Heart right ventricle (tissue), 16 donors: ENCODE results near the gene AKAP13. TPM values are rescaled to one million over a fixed set of nuclear protein-coding genes. Genes with fewer than 3 reads are reported as not detected.

Experiments
- ATAC-seq, 8 donors: fragments of 200-7000 bp; cut with Tn5 transposase; one replicate each; pipeline ENCODE4 v1.9.1; 2020; ENCODE audit warnings: mild to moderate bottlenecking in 8 of 8, moderate library complexity in 8 of 8, moderate number of reproducible peaks in 1 of 8
- DNase-seq, 2 donors: peaks; one replicate each; pipeline ENCODE4 v3.0.0-alpha.2; 2020
- H3K27ac ChIP-seq, 10 donors: fragments of 200-600 bp; sonication (generic) in 2 of 10; one replicate each; pipeline versions ENCODE4 v1.5.0 to v1.8.0; 2020 to 2022; ENCODE audit warnings: mild to moderate bottlenecking in 3 of 10
- H3K27me3 ChIP-seq, 7 donors: fragments of 200-600 bp; one replicate each; pipeline ENCODE4 v1.8.0; 2021 to 2022; ENCODE audit warnings: mild to moderate bottlenecking in 2 of 7
- H3K36me3 ChIP-seq, 9 donors: fragments of 200-600 bp; sonication (generic) in 1 of 9; one replicate each; pipeline versions ENCODE4 v1.5.0 to v1.8.0; 2020 to 2022; ENCODE audit warnings: mild to moderate bottlenecking in 2 of 9
- H3K4me1 ChIP-seq, 9 donors: fragments of 200-600 bp; sonication (generic) in 1 of 9; one replicate each; pipeline versions ENCODE4 v1.5.0 to v1.8.0; 2020 to 2022; ENCODE audit warnings: mild to moderate bottlenecking in 4 of 9
- H3K4me3 ChIP-seq, 10 donors: fragments of 200-600 bp; sonication (generic) in 2 of 10; one replicate each; pipeline versions ENCODE4 v1.5.0 to v1.8.0; 2020 to 2022; ENCODE audit warnings: mild to moderate bottlenecking in 7 of 10, moderate library complexity in 2 of 10
- H3K9me3 ChIP-seq, 11 donors: fragments of 200-600 bp in 10 of 11; sonication (generic) in 2 of 11; one replicate each; pipeline versions ENCODE4 v1.5.0 to v1.8.0; 2013 to 2022; ENCODE audit warnings: mild to moderate bottlenecking in 2 of 11, control low read depth in 1 of 11, moderate library complexity in 1 of 11
- CTCF ChIP-seq, 9 donors: fragments of 200-600 bp; sonication (generic) in 2 of 9; IDR thresholded peaks; one replicate each; pipeline versions ENCODE4 v1.5.0 to v1.8.0; 2021 to 2022; ENCODE audit warnings: antibody characterized with exemption in 9 of 9, mild to moderate bottlenecking in 5 of 9, moderate library complexity in 1 of 9
- WGBS, 2 donors: extraction: QIAGEN DNeasy Blood & Tissue Kit; methylation state at CpG; one replicate each; pipeline ENCODE4 v1.1.7; 2013; ENCODE audit warnings: inconsistent platforms in 1 of 2; 5-methylcytosine and 5-hydroxymethylcytosine counted together
- intact Hi-C, 10 donors: fragments of 100-400 bp; cut with DNase I; formaldehyde crosslinking; loops; one replicate each; pipeline versions ENCODE4 v1.11.1 to v1.14.2; 2022
- polyA plus RNA-seq, 2 donors: library from polyadenylated mRNA; stranded (reverse); fragments of 200-250 nt; gene quantifications; one replicate each; pipeline ENCODE4 v1.2.3, GENCODE V29; 2013
- total RNA-seq, 10 donors: library from RNA; stranded (reverse); fragmentation: NEBNext Ultra II Directional in 3 of 10; extraction: Animal tissue kit (Norgen Biotek cat#: 25700) in 3 of 10; gene quantifications; one replicate each; pipeline versions ENCODE4 v1.2.1 to v1.2.4, GENCODE V29; 2021 to 2023
- donor health status: Arrhythmogenic right ventricular cardiomyopathy.
- donor health status: ischemic (EF 13 %, LVEDD 7.1; RV severe dilation, severe dysfunction).
- donor health status: healthy with polysubstance abuse.
- donor health status: DM: no; HTN: yes; CAD: no.
- donor health status: DM: no; HTN: no; CAD: no.
- donor health status: ischemic (EF 25% LVEDD 6.9; RV normal size, moderate dysfunction).
- donor health status: ischemic (EF 25% LVEDD 5.7; RV mildly dilated, moderate dysfunction).
- donor health status: healthy.
- donor health status: DM: yes; HTN: yes; CAD: no.
- donor health status: Ischemic cardiomyopathy.
- donor health status: ischemic (EF 35%, LVEDD 5.7; RV mildly dilated, moderate dysfunction).
- donor health status: nonischemic (EF 11% LVEDD 7.7; RV severe dilation, severe dysfunction).
- donor health status: DM: yes; HTN: yes; CAD: no.
- donor health status: PGD.
- donor health status: ischemic (EF 29% LVEDD 5.4; RV normal size, mild dysfunction).
- donor health status: nonischemic (EF 23%, LVEDD 6.1; RV moderate dilation, normal function).

The AKAP13 gene
- total and polyA plus RNA-seq, 12 donors, result 89.3 to 645 (median 480) TPM

GRCh38 chr15:85494048-85494777 is 113.8 kb downstream of the AKAP13 start:
- H3K4me1 ChIP-seq, result peaks cover 10 to 91% (median 86%) of the 10 kb centered on the region in 9 donors
- ATAC-seq, result peak in 7 of 8 donors; percentile 68 to 92 (median 78)
- DNase-seq, result no peak
- H3K27ac ChIP-seq, result peak overlapping the region in 9 of 10 donors; percentile 13 to 66 (median 55)
- H3K9me3 ChIP-seq, result no peaks in the 10 kb centered on the region
- intact Hi-C loops, result loop anchor here in 5 of 10 donors (5.0 to 10.0 kb wide), 5 partner anchors 88 to 341 kb away; no protein-coding TSS in a partner anchor
- no peak for TF ChIP-seq CTCF (IDR thresholded peaks at IDR 0.05)
- H3K27me3 ChIP-seq, result no peaks in the 10 kb centered on the region
- no peaks in the 10 kb centered on the region for H3K36me3 ChIP-seq
- H3K4me3 ChIP-seq, result no peak overlapping the region
- WGBS, 2 donors, result 54 to 61% methylated on average over 5 of the region's 5 CpGs

DNA sequence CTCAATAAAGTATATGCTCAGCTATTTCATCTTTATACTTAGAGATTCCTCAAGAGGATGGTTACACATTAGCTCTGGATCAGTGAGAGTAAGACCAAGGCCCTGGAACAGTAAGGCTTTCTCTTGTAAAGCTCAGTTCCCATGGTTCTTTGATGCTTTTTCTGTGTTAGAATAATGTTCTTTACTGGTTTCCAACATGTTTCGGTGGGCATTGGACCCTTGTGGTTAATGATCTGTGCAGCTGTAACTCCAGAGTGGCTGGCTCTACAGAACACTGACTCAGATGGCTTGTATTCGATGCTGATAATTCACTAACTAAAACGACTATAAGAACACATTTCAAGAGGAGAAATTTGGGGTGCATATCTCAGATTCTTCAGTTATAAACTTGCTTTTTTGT is 114.7 kb downstream of the AKAP13 start:
- intact Hi-C loops, result loop anchor here in 5 of 10 donors (5.0 to 10.0 kb wide), 5 partner anchors 87 to 340 kb away; no protein-coding TSS in a partner anchor
- DNase-seq (no peak), ATAC-seq (no peak)
- no peaks in the 10 kb centered on the region for H3K27me3 ChIP-seq
- no peak for TF ChIP-seq CTCF (IDR thresholded peaks at IDR 0.05)
- peak overlapping the region in 6 of 10 donors; percentile 27 to 66 (median 59) for H3K27ac ChIP-seq
- 61 to 65% methylated on average over 3 of the region's 3 CpGs for WGBS, 2 donors
- H3K4me1 ChIP-seq, result peaks cover 18 to 91% (median 86%) of the 10 kb centered on the region in 9 donors
- H3K4me3 ChIP-seq, result no peak overlapping the region
- no peaks in the 10 kb centered on the region for H3K9me3 ChIP-seq
- H3K36me3 ChIP-seq, result no peaks in the 10 kb centered on the region

DNA sequence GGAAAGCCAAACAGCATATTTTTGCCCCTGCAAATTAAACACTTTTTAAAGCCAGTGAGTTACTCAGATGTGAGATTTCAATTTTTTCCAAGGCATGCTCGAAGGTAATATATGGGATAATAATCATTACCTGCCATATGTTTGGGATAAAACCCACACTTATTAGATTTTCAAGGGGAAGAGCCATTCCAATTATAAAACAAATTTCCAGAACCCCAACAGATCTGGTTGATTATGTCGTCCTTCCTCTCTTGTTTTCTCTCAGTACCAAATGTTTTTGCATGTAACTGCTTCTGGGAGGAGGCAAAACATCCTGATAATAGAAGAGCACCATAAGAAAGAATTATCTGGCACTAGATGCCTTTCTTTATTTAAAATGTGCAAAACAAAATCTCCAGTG is 115.1 kb downstream of the AKAP13 start:
- Histone ChIP-seq H3K27me3 (no peaks in the 10 kb centered on the region), H3K4me1 (peaks cover 18 to 91% (median 86%) of the 10 kb centered on the region in 9 donors), H3K36me3 (no peaks in the 10 kb centered on the region), H3K27ac (peak overlapping the region in 6 of 10 donors; percentile 0 to 66 (median 57)), H3K9me3 (no peaks in the 10 kb centered on the region), H3K4me3 (no peak overlapping the region)
- no peak for TF ChIP-seq CTCF (IDR thresholded peaks at IDR 0.05)
- no peak for DNase-seq
- intact Hi-C loops, result loop anchor here in 5 of 10 donors (5.0 to 10.0 kb wide), 5 partner anchors 87 to 339 kb away; no protein-coding TSS in a partner anchor
- ATAC-seq, result no peak
- WGBS, 2 donors, result 64 to 69% methylated on average over 2 of the region's 2 CpGs

GRCh38 chr15:85496151-85496550 is 115.7 kb downstream of the AKAP13 start:
- Histone ChIP-seq H3K36me3 (no peaks in the 10 kb centered on the region), H3K9me3 (no peaks in the 10 kb centered on the region), H3K27me3 (no peaks in the 10 kb centered on the region), H3K27ac (peak overlapping the region in 6 of 10 donors; percentile 0 to 59 (median 24)), H3K4me1 (peaks cover 18 to 92% (median 87%) of the 10 kb centered on the region in 9 donors), H3K4me3 (no peak overlapping the region)
- ATAC-seq (no peak), DNase-seq (no peak)
- TF ChIP-seq CTCF (IDR thresholded peaks at IDR 0.05), result no peak
- intact Hi-C loops, result loop anchor here in 5 of 10 donors (5.0 to 10.0 kb wide), 5 partner anchors 86 to 339 kb away; no protein-coding TSS in a partner anchor
- WGBS, 2 donors, result 51 to 61% methylated on average over 8 of the region's 8 CpGs
